HepG2 (cell line): Measurements from ENCODE around the gene NPR3. TPM values are rescaled to one million over a fixed set of nuclear protein-coding genes. Genes with fewer than 3 reads are reported as not detected.

ENCODE experiments used
- ATAC-seq: fragments of 200-7000 bp; cut with Tn5 transposase; 3 replicates; pipeline ENCODE4 v1.9.1; 2020; ENCODE audit warnings: mild to moderate bottlenecking, moderate library complexity
- BruUV-seq: library from RNA; stranded (reverse); fragments of 400-500 nt; replicated peaks from 2 replicates; lab custom pipeline; 2021; lab: Mats Ljungman, UMichigan
- CTCF ChIA-PET: fragments of 300-600 bp; formaldehyde crosslinking; extraction: SDS; loops from one replicate; lab custom pipeline; 2021; ENCODE audit warnings: low total read pairs, inconsistent platforms, low intra/inter-chr PET ratio; lab: Yijun Ruan, JAX
- POLR2A ChIA-PET: fragments of 350-600 bp; sonication (Branson Sonifier 250); formaldehyde crosslinking; loops from one replicate; lab custom pipeline; 2020; ENCODE audit warnings: antibody characterized with exemption, inconsistent platforms; lab: Yijun Ruan, JAX
- DNase-seq: peaks from one replicate; pipeline ENCODE4 v3.0.0-alpha.2; 2015; ENCODE audit warnings: low spot score
- FAIRE-seq: peaks from 3 replicates; lab custom pipeline; 2011; peaks lifted over from hg19 to GRCh38; lab: Jason Lieb, UNC
- H2AFZ ChIP-seq: one replicate; pipeline ENCODE4 v1.6.1; 2011; ENCODE audit warnings: low read length, inconsistent platforms
- H3K27ac ChIP-seq: fragments of 300-600 bp; 3 replicates; pipeline ENCODE4 v1.8.0; 2011; ENCODE audit warnings: mixed run types, mild to moderate bottlenecking, mixed read lengths, low read length, inconsistent platforms; ENCODE audit not compliant: insufficient read depth; ENCODE audit errors: extremely low read length
- H3K27me3 ChIP-seq, 2 experiments: fragments of 200-600 bp in 1 of 2; 2 replicates in 1 of 2; 3 replicates in 1 of 2; pipeline versions ENCODE4 v1.6.0 to v1.8.0; 2011; ENCODE audit warnings: low read length in 2 of 2, mild to moderate bottlenecking in 2 of 2, moderate library complexity in 2 of 2, inconsistent platforms in 1 of 2; ENCODE audit not compliant: insufficient read depth in 2 of 2, control insufficient read depth in 1 of 2
- H3K36me3 ChIP-seq, 2 experiments: fragments of 200-600 bp in 1 of 2; replicated peaks in 1 of 2; 2 replicates in 1 of 2; 3 replicates in 1 of 2; pipeline versions ENCODE4 v1.5.1 to v1.8.0; 2011; ENCODE audit warnings: low read length in 2 of 2, inconsistent platforms in 1 of 2; ENCODE audit not compliant: insufficient read depth in 2 of 2, control insufficient read depth in 1 of 2
- H3K4me1 ChIP-seq: 2 replicates; pipeline ENCODE4 v1.5.1; 2012; ENCODE audit warnings: low read length, inconsistent platforms; ENCODE audit not compliant: insufficient read depth
- H3K4me2 ChIP-seq: 2 replicates; pipeline ENCODE4 v1.6.0; 2011; ENCODE audit warnings: low read depth, low read length, inconsistent platforms
- H3K4me3 ChIP-seq, 3 experiments: fragments of 200-600 bp in 1 of 3; sonication (generic), shearing (Covaris generic) in 1 of 3; replicated peaks in 1 of 3; 2 replicates each; pipeline ENCODE4 v1.5.1; 2011 to 2016; ENCODE audit warnings: low read length in 3 of 3, inconsistent platforms in 2 of 3, low read depth in 2 of 3, mild to moderate bottlenecking in 2 of 3, control low read depth in 1 of 3, mixed read lengths in 1 of 3; ENCODE audit not compliant: insufficient read depth in 1 of 3
- H3K79me2 ChIP-seq: one replicate; pipeline ENCODE4 v1.6.1; 2011; ENCODE audit warnings: low read length, inconsistent platforms; ENCODE audit not compliant: insufficient read depth
- H3K9ac ChIP-seq: 2 replicates; pipeline ENCODE4 v1.6.0; 2011; ENCODE audit warnings: mild to moderate bottlenecking, low read depth, low read length, inconsistent platforms; ENCODE audit not compliant: insufficient read depth
- H3K9me3 ChIP-seq: 2 replicates; pipeline ENCODE4 v1.5.1; 2012; ENCODE audit warnings: mild to moderate bottlenecking, low read length
- H4K20me1 ChIP-seq: 2 replicates; pipeline ENCODE4 v1.6.0; 2011; ENCODE audit warnings: inconsistent platforms, mild to moderate bottlenecking, low read length, moderate library complexity; ENCODE audit not compliant: insufficient read depth
- AKAP8 ChIP-seq: sonication (generic); formaldehyde crosslinking; IDR thresholded peaks from 2 replicates; pipeline ENCODE4 v1.5.1; 2020; ENCODE audit warnings: mild to moderate bottlenecking, missing genetic modification reagents
- CBX2 ChIP-seq, 2 experiments: fragments of 200-600 bp in 1 of 2; sonication (generic); formaldehyde crosslinking in 1 of 2; IDR thresholded peaks; 2 replicates each; pipeline versions ENCODE4 v1.7.0 to v1.8.1; 2018 to 2022; ENCODE audit warnings: low read depth in 2 of 2, low read length in 1 of 2, mild to moderate bottlenecking in 1 of 2, missing genetic modification reagents in 1 of 2
- NFATC3 ChIP-seq: sonication (generic); formaldehyde crosslinking; IDR thresholded peaks from 2 replicates; pipeline ENCODE4 v1.5.1; 2020; ENCODE audit warnings: mild to moderate bottlenecking, missing genetic modification reagents
- RAD51 ChIP-seq: fragments of 450-650 bp; IDR thresholded peaks from 2 replicates; pipeline ENCODE4 v1.6.1; 2016; ENCODE audit warnings: borderline replicate concordance
- SP1 ChIP-seq, 2 experiments: fragments of 450-650 bp in 1 of 2; sonication (generic) in 1 of 2; formaldehyde crosslinking in 1 of 2; IDR thresholded peaks; 2 replicates each; pipeline versions ENCODE4 v1.4.0 to v1.6.1; 2016 to 2020; ENCODE audit warnings: missing genetic modification reagents in 1 of 2
- TOE1 ChIP-seq: sonication (generic); formaldehyde crosslinking; IDR thresholded peaks from 2 replicates; pipeline ENCODE4 v1.4.0; 2020; ENCODE audit warnings: mild to moderate bottlenecking, missing genetic modification reagents
- ZMYM3 ChIP-seq: sonication (generic); formaldehyde crosslinking; IDR thresholded peaks from 2 replicates; pipeline ENCODE4 v1.5.1; 2020; ENCODE audit warnings: mild to moderate bottlenecking, missing genetic modification reagents
- ZNF329 ChIP-seq: sonication (generic); formaldehyde crosslinking; IDR thresholded peaks from 2 replicates; pipeline ENCODE4 v1.9.0; 2021; ENCODE audit warnings: low read depth, mild to moderate bottlenecking, missing genetic modification reagents
- ZNF549 ChIP-seq: sonication (generic); formaldehyde crosslinking; IDR thresholded peaks from 2 replicates; pipeline ENCODE4 v1.5.0; 2020; ENCODE audit warnings: missing genetic modification reagents
- WGBS: methylation state at CpG from one replicate; pipeline ENCODE4 v1.1.6; 2017; ENCODE audit warnings: low lambda C conversion rate; 5-methylcytosine and 5-hydroxymethylcytosine counted together
- in situ Hi-C: cut with HindIII; loops from 2 replicates; pipeline ENCODE4 v1.10.0; 2017; ENCODE audit warnings: low pct_unique_long_range_greater_than_20kb; ENCODE audit not compliant: extremely low pct_ligation_motif_present
- intact Hi-C: fragments of 100-400 bp; cut with micrococcal nuclease; formaldehyde crosslinking; loops from one replicate; pipeline ENCODE4 v1.10.0; 2022; ENCODE audit not compliant: unreplicated experiment
- polyA plus RNA-seq, 8 experiments: library from polyadenylated mRNA; depleted of rRNA in 3 of 8; stranded (reverse) in 7 of 8; unstranded in 1 of 8; fragments of >200 nt; fragmentation: Illumina TruSeq in 4 of 8; extraction: Trizol in 4 of 8; gene quantifications; 2 replicates each; pipeline versions ENCODE4 v1.2.1 to v1.2.3, GENCODE V29; 2011 to 2016; ENCODE audit warnings: low read depth in 4 of 8, missing spikeins in 1 of 8, mixed read lengths in 1 of 8; ENCODE audit not compliant: insufficient read depth in 1 of 8
- total RNA-seq, 5 experiments: library from RNA; depleted of rRNA; stranded (reverse); fragments of >200 nt; fragmentation: Illumina TruSeq; extraction: Trizol; gene quantifications; 2 replicates each; pipeline ENCODE4 v1.2.3, GENCODE V29; 2016; ENCODE audit warnings: low read depth in 1 of 5
- TF ChIP-seq, protein P1 (sequence below): sonication (generic); formaldehyde crosslinking; conservative IDR thresholded peaks from 2 replicates; pipeline ENCODE4 v1.4.0; 2020; ENCODE audit warnings: mild to moderate bottlenecking, missing genetic modification reagents, moderate library complexity
- TF ChIP-seq, protein P2 (sequence below): sonication (generic); formaldehyde crosslinking; IDR thresholded peaks from 2 replicates; pipeline ENCODE4 v1.8.0; 2022; ENCODE audit warnings: low read depth, missing genetic modification reagents
- TF ChIP-seq, protein P3 (sequence below): sonication (generic); formaldehyde crosslinking; IDR thresholded peaks from 2 replicates; pipeline ENCODE4 v1.8.1; 2023; ENCODE audit warnings: mild to moderate bottlenecking, missing genetic modification reagents
- TF ChIP-seq, protein P4 (sequence below): sonication (generic); formaldehyde crosslinking; IDR thresholded peaks from 2 replicates; pipeline ENCODE4 v1.4.0; 2020; ENCODE audit warnings: mild to moderate bottlenecking, low read depth, missing genetic modification reagents

NPR3 gene
- total and polyA plus RNA-seq, 2 of the 13 experiments (the other 11 are each of a cell fraction or from before 2014, with no cell fraction given) = 0.01 TPM; not detected in 1

DNA sequence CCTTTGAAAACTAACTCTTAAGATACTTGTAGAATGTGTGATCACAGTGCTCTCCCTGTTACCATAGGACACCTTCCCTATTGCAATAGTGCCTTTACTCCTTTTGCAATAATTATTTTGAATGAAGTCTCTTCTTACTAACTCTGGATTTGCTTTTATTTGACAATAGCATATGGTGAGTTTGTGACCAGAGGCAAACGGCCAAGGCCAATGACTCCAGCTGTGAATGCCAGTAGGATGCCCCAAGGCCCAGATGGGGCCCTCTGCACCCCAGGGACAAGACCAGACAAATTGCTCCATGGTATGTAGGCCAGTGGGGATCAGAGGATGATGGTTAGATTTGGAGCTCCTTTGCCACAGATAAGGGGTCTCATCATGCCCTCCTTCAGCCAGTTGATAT lies 116.9 kb downstream of the NPR3 start:
- 0% methylated on average over 1 of the region's 1 CpG for WGBS

More for the DNA sequence above, 116.9 kb downstream of the NPR3 start:
- BruUV-seq = no TSS peak
- intact Hi-C loops = no loop called here
- Histone ChIP-seq H3K36me3 (no peaks in the 10 kb centered on the region), H3K27me3 (no peaks in the 10 kb centered on the region), H3K4me1 (no peaks in the 10 kb centered on the region), H2AFZ (no peak overlapping the region), H3K4me2 (no peak overlapping the region), H3K79me2 (no peaks in the 10 kb centered on the region), H4K20me1 (no peaks in the 10 kb centered on the region), H3K9ac (no peak overlapping the region), H3K4me3 (no peak overlapping the region), H3K9me3 (no peaks in the 10 kb centered on the region), H3K27ac (no peak overlapping the region)
- FAIRE-seq (no peak), ATAC-seq (no peak), DNase-seq (no peak)
- in situ Hi-C loops = no loop called here
- TF ChIP-seq, protein P1, sequence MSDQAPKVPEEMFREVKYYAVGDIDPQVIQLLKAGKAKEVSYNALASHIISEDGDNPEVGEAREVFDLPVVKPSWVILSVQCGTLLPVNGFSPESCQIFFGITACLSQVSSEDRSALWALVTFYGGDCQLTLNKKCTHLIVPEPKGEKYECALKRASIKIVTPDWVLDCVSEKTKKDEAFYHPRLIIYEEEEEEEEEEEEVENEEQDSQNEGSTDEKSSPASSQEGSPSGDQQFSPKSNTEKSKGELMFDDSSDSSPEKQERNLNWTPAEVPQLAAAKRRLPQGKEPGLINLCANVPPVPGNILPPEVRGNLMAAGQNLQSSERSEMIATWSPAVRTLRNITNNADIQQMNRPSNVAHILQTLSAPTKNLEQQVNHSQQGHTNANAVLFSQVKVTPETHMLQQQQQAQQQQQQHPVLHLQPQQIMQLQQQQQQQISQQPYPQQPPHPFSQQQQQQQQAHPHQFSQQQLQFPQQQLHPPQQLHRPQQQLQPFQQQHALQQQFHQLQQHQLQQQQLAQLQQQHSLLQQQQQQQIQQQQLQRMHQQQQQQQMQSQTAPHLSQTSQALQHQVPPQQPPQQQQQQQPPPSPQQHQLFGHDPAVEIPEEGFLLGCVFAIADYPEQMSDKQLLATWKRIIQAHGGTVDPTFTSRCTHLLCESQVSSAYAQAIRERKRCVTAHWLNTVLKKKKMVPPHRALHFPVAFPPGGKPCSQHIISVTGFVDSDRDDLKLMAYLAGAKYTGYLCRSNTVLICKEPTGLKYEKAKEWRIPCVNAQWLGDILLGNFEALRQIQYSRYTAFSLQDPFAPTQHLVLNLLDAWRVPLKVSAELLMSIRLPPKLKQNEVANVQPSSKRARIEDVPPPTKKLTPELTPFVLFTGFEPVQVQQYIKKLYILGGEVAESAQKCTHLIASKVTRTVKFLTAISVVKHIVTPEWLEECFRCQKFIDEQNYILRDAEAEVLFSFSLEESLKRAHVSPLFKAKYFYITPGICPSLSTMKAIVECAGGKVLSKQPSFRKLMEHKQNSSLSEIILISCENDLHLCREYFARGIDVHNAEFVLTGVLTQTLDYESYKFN (CRISPR knock-in tag) = no peak
- TF ChIP-seq, protein P2, sequence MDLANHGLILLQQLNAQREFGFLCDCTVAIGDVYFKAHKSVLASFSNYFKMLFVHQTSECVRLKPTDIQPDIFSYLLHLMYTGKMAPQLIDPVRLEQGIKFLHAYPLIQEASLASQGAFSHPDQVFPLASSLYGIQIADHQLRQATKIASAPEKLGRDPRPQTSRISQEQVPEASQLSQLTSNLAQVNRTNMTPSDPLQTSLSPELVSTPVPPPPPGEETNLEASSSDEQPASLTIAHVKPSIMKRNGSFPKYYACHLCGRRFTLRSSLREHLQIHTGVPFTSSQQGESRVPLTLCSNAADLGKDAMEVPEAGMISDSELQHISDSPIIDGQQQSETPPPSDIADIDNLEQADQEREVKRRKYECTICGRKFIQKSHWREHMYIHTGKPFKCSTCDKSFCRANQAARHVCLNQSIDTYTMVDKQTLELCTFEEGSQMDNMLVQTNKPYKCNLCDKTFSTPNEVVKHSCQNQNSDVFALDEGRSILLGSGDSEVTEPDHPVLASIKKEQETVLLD (CRISPR knock-in tag) = no peak
- TF ChIP-seq NFATC3 (CRISPR knock-in tag) (no peak), ZMYM3 (CRISPR knock-in tag) (no peak), ZNF329 (CRISPR knock-in tag) (no peak), TOE1 (no peak), AKAP8 (CRISPR knock-in tag) (no peak), ZNF549 (CRISPR knock-in tag) (no peak), CBX2 (IDR thresholded peaks at IDR 0.05; ENCODE audit: low read depth, low read length) (no peak), CBX2 (CRISPR knock-in tag; IDR thresholded peaks at IDR 0.05; ENCODE audit: low read depth) (no peak), SP1 (IDR thresholded peaks at IDR 0.05) (no peak), SP1 (CRISPR knock-in tag; IDR thresholded peaks at IDR 0.05) (no peak), RAD51 (no peak)
- TF ChIP-seq, protein P3, sequence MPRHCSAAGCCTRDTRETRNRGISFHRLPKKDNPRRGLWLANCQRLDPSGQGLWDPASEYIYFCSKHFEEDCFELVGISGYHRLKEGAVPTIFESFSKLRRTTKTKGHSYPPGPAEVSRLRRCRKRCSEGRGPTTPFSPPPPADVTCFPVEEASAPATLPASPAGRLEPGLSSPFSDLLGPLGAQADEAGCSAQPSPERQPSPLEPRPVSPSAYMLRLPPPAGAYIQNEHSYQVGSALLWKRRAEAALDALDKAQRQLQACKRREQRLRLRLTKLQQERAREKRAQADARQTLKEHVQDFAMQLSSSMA = no peak
- TF ChIP-seq, protein P4, sequence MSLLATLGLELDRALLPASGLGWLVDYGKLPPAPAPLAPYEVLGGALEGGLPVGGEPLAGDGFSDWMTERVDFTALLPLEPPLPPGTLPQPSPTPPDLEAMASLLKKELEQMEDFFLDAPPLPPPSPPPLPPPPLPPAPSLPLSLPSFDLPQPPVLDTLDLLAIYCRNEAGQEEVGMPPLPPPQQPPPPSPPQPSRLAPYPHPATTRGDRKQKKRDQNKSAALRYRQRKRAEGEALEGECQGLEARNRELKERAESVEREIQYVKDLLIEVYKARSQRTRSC = no peak
- CTCF ChIA-PET = no interaction called here
- POLR2A ChIA-PET = no interaction called here
